ENCODE results near the gene CDKN1B. TPM values are rescaled to one million over a fixed set of nuclear protein-coding genes. Genes with fewer than 3 reads are reported as not detected.

CDKN1B gene
- 10 to 100 TPM; 15.6 to 27.7 (median 24.5) TPM for total RNA-seq

DNA sequence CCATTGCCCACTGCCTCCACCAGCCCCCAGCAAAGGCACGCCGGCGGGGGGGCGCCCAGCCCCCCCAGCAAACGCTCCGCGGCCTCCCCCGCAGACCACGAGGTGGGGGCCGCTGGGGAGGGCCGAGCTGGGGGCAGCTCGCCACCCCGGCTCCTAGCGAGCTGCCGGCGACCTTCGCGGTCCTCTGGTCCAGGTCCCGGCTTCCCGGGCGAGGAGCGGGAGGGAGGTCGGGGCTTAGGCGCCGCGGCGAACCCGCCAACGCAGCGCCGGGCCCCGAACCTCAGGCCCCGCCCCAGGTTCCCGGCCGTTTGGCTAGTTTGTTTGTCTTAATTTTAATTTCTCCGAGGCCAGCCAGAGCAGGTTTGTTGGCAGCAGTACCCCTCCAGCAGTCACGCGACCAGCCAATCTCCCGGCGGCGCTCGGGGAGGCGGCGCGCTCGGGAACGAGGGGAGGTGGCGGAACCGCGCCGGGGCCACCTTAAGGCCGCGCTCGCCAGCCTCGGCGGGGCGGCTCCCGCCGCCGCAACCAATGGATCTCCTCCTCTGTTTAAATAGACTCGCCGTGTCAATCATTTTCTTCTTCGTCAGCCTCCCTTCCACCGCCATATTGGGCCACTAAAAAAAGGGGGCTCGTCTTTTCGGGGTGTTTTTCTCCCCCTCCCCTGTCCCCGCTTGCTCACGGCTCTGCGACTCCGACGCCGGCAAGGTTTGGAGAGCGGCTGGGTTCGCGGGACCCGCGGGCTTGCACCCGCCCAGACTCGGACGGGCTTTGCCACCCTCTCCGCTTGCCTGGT is at the start of gene CDKN1B:
CDKN1B (plus strand) TSS at position 576 of the 793 bp plus-strand sequence. CDS start 472 bp downstream, outside the sequence.
- Mint-ChIP-seq H3K36me3 (ENCODE audit: insufficient read depth) (peaks cover 29% of the 10 kb centered on the region), H3K9me3 (no peaks in the 10 kb centered on the region), H3K4me3 (peak within 1 kb of the TSS; percentile 99), H3K4me1 (ENCODE audit: low read depth) (peaks cover 68% of the 10 kb centered on the region), H3K27me3 (ENCODE audit: low read depth) (no peaks in the 10 kb centered on the region)
- ATAC-seq (peak; percentile 83), DNase-seq (peak; percentile 78)

- DNase-seq (no peak), ATAC-seq (no peak)
- Mint-ChIP-seq H3K4me1 (ENCODE audit: low read depth) (peaks cover 3% of the 10 kb centered on the region), H3K27me3 (ENCODE audit: low read depth) (no peaks in the 10 kb centered on the region), H3K4me3 (no peak overlapping the region), H3K9me3 (no peaks in the 10 kb centered on the region), H3K36me3 (ENCODE audit: insufficient read depth) (no peaks in the 10 kb centered on the region)
Measured at GRCh38 chr12:12668005-12668404, 49.2 kb upstream of the CDKN1B start.

GRCh38 chr12:12669020-12669419 is 48.1 kb upstream of the CDKN1B start:
- Mint-ChIP-seq H3K27me3 (ENCODE audit: low read depth) (no peaks in the 10 kb centered on the region), H3K4me3 (no peak overlapping the region), H3K4me1 (ENCODE audit: low read depth) (peaks cover 6% of the 10 kb centered on the region), H3K9me3 (no peaks in the 10 kb centered on the region), H3K36me3 (ENCODE audit: insufficient read depth) (no peaks in the 10 kb centered on the region)
- ATAC-seq = no peak
- DNase-seq = no peak

GRCh38 chr12:12671850-12672660 is 45.1 kb upstream of the CDKN1B start:
- DNase-seq (no peak), ATAC-seq (no peak)
- Mint-ChIP-seq H3K9me3 (no peaks in the 10 kb centered on the region), H3K27me3 (ENCODE audit: low read depth) (no peaks in the 10 kb centered on the region), H3K4me1 (ENCODE audit: low read depth) (peaks cover 6% of the 10 kb centered on the region), H3K36me3 (ENCODE audit: insufficient read depth) (no peaks in the 10 kb centered on the region), H3K4me3 (no peak overlapping the region)

- H3K4me3 Mint-ChIP-seq = no peak overlapping the region
- H3K9me3 Mint-ChIP-seq = no peaks in the 10 kb centered on the region
- ATAC-seq (peak; percentile 69 to 83), DNase-seq (no peak)
- H3K4me1 Mint-ChIP-seq (ENCODE audit: low read depth) = peaks cover 6% of the 10 kb centered on the region
- H3K36me3 Mint-ChIP-seq (ENCODE audit: insufficient read depth) = no peaks in the 10 kb centered on the region
- H3K27me3 Mint-ChIP-seq (ENCODE audit: low read depth) = no peaks in the 10 kb centered on the region
Measured at GRCh38 chr12:12673296-12673695, 43.9 kb upstream of the CDKN1B start.

DNA sequence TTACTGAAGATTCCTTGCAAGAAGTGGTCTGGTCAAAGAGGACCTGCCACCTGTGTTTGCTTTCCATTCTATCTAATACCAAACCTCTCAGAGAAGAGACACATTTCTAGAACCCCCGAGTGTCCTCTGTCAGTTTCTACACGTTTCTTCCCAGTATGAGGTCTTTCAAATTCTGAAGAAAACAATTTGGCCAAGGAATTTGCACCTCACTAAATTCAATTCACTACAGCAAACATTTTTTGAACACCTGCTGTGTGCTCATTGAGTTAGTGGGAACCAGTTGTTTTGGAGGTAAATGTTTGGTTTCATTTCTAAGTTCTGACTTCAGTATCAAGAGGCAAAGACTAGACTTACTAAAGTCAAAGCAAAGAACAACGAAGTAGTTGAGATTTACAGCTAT is 40.6 kb upstream of the CDKN1B start:
- H3K27me3 Mint-ChIP-seq (ENCODE audit: low read depth) = no peaks in the 10 kb centered on the region
- no peaks in the 10 kb centered on the region for H3K36me3 Mint-ChIP-seq (ENCODE audit: insufficient read depth)
- no peak overlapping the region for H3K4me3 Mint-ChIP-seq
- H3K4me1 Mint-ChIP-seq (ENCODE audit: low read depth) = peaks cover 6% of the 10 kb centered on the region
- no peaks in the 10 kb centered on the region for H3K9me3 Mint-ChIP-seq
- DNase-seq = no peak
- no peak for ATAC-seq

- DNase-seq (no peak), ATAC-seq (no peak)
- H3K9me3 Mint-ChIP-seq = no peaks in the 10 kb centered on the region
- H3K36me3 Mint-ChIP-seq (ENCODE audit: insufficient read depth) = peaks cover 4% of the 10 kb centered on the region
- H3K4me3 Mint-ChIP-seq = no peak overlapping the region
- no peaks in the 10 kb centered on the region for H3K4me1 Mint-ChIP-seq (ENCODE audit: low read depth)
- H3K27me3 Mint-ChIP-seq (ENCODE audit: low read depth) = no peaks in the 10 kb centered on the region
Measured at GRCh38 chr12:12681061-12681765, 36.0 kb upstream of the CDKN1B start.

DNA sequence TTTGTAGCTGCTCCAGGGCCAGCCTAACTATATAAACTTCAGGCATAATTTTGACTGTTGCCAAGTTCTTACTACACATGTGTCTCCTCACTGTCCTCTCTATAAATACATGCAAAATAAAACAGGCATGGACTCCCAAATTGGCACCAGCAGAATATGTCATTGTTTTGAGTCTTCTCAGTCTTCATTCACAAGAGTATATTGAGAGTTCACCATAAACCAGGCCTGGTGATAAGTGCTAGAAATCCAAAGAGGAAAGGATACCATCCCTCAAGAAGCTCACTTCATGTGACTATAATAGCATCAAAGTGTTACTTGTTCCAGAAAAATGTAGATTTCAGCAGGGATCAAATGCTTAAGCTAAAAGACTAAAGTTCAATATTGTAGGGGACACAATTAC is 34.9 kb upstream of the CDKN1B start:
- DNase-seq (no peak), ATAC-seq (no peak)
- Mint-ChIP-seq H3K4me1 (ENCODE audit: low read depth) (no peaks in the 10 kb centered on the region), H3K4me3 (no peak overlapping the region), H3K27me3 (ENCODE audit: low read depth) (no peaks in the 10 kb centered on the region), H3K36me3 (ENCODE audit: insufficient read depth) (peaks cover 4% of the 10 kb centered on the region), H3K9me3 (no peaks in the 10 kb centered on the region)

- Mint-ChIP-seq H3K4me3 (no peak overlapping the region), H3K9me3 (no peaks in the 10 kb centered on the region), H3K36me3 (ENCODE audit: insufficient read depth) (peaks cover 4% of the 10 kb centered on the region), H3K4me1 (ENCODE audit: low read depth) (no peaks in the 10 kb centered on the region), H3K27me3 (ENCODE audit: low read depth) (no peaks in the 10 kb centered on the region)
- ATAC-seq = no peak
- no peak for DNase-seq
Measured at GRCh38 chr12:12683136-12683697, 34.0 kb upstream of the CDKN1B start.

DNA sequence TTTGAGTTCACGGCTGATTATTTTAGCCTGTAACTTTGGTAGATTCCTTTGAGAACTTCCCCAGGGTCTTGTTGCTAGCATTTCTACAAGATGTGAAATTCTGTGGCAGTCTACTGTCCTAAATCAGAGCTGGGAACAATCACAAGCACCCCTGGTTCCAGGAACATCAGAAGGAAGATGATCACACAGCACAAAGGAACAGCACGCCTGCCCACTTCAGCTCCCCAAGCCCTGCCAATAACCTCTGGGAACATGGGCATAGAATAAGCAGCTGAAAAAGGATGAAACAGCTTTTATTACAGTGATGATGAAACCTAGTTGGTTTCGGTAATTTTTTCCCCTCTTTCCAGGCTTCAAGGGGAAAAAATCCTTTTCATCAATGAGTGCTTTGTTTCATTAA is 33.4 kb upstream of the CDKN1B start:
- no peaks in the 10 kb centered on the region for H3K9me3 Mint-ChIP-seq
- H3K36me3 Mint-ChIP-seq (ENCODE audit: insufficient read depth) = peaks cover 4% of the 10 kb centered on the region
- H3K27me3 Mint-ChIP-seq (ENCODE audit: low read depth) = no peaks in the 10 kb centered on the region
- no peak for ATAC-seq
- H3K4me3 Mint-ChIP-seq = no peak overlapping the region
- DNase-seq = no peak
- H3K4me1 Mint-ChIP-seq (ENCODE audit: low read depth) = no peaks in the 10 kb centered on the region

GRCh38 chr12:12684375-12685106 is 32.6 kb upstream of the CDKN1B start:
- Mint-ChIP-seq H3K36me3 (ENCODE audit: insufficient read depth) (peaks cover 4% of the 10 kb centered on the region), H3K4me3 (no peak overlapping the region), H3K9me3 (no peaks in the 10 kb centered on the region), H3K27me3 (ENCODE audit: low read depth) (no peaks in the 10 kb centered on the region), H3K4me1 (ENCODE audit: low read depth) (peaks cover under 1% of the 10 kb centered on the region)
- ATAC-seq (no peak), DNase-seq (no peak)

GRCh38 chr12:12685305-12685704 is 31.9 kb upstream of the CDKN1B start:
- no peak for DNase-seq
- H3K9me3 Mint-ChIP-seq = no peaks in the 10 kb centered on the region
- H3K27me3 Mint-ChIP-seq (ENCODE audit: low read depth) = no peaks in the 10 kb centered on the region
- H3K4me1 Mint-ChIP-seq (ENCODE audit: low read depth) = peaks cover 4% of the 10 kb centered on the region
- H3K4me3 Mint-ChIP-seq = no peak overlapping the region
- peaks cover 4% of the 10 kb centered on the region for H3K36me3 Mint-ChIP-seq (ENCODE audit: insufficient read depth)
- ATAC-seq = no peak

GRCh38 chr12:12686472-12686871 is 30.7 kb upstream of the CDKN1B start:
- H3K36me3 Mint-ChIP-seq (ENCODE audit: insufficient read depth) = peaks cover 6% of the 10 kb centered on the region
- H3K27me3 Mint-ChIP-seq (ENCODE audit: low read depth) = no peaks in the 10 kb centered on the region
- H3K9me3 Mint-ChIP-seq = no peaks in the 10 kb centered on the region
- no peak for DNase-seq
- peaks cover 7% of the 10 kb centered on the region for H3K4me1 Mint-ChIP-seq (ENCODE audit: low read depth)
- no peak overlapping the region for H3K4me3 Mint-ChIP-seq
- ATAC-seq = no peak

GRCh38 chr12:12686925-12687324 is 30.2 kb upstream of the CDKN1B start:
- no peak for DNase-seq
- Mint-ChIP-seq H3K4me1 (ENCODE audit: low read depth) (peaks cover 7% of the 10 kb centered on the region), H3K36me3 (ENCODE audit: insufficient read depth) (peaks cover 6% of the 10 kb centered on the region), H3K9me3 (no peaks in the 10 kb centered on the region), H3K27me3 (ENCODE audit: low read depth) (no peaks in the 10 kb centered on the region), H3K4me3 (no peak overlapping the region)
- no peak for ATAC-seq

Data from activated T-cell treated with anti-CD3 and anti-CD28 coated beads, Interleukin-2, amount 50 U/mL, for 4 hours (primary cell).